Choroid plexus epithelial cell (primary cell): Measurements from ENCODE around the gene AATK.

ENCODE experiments used
- DNase-seq: peaks from one replicate; pipeline ENCODE4 v3.0.0-alpha.2; 2010; ENCODE audit warnings: low read depth
- H3K4me3 ChIP-seq: 2 replicates; pipeline ENCODE4 v1.5.1; 2011; ENCODE audit warnings: low read depth, mild to moderate bottlenecking, control low read depth, low read length, moderate library complexity
- CTCF ChIP-seq: conservative IDR thresholded peaks from 2 replicates; pipeline ENCODE4 v1.5.1; 2011; ENCODE audit warnings: low read depth, mild to moderate bottlenecking, control low read depth, inconsistent platforms, low read length, moderate library complexity

Gene AATK

GRCh38 chr17:81208651-81209050 lies 42.6 kb upstream of the AATK start:
- no peak for TF ChIP-seq CTCF
- DNase-seq = no peak
- no peak overlapping the region for H3K4me3 ChIP-seq

GRCh38 chr17:81207610-81208581 lies 41.9 kb upstream of the AATK start:
- DNase-seq = no peak
- TF ChIP-seq CTCF = no peak
- H3K4me3 ChIP-seq = no peak overlapping the region

GRCh38 chr17:81206657-81207056 lies 40.6 kb upstream of the AATK start:
- TF ChIP-seq CTCF = no peak
- no peak for DNase-seq
- H3K4me3 ChIP-seq = no peak overlapping the region

- no peak overlapping the region for H3K4me3 ChIP-seq
- TF ChIP-seq CTCF = no peak
- DNase-seq = no peak
Measured at GRCh38 chr17:81206166-81206565, 40.1 kb upstream of the AATK start.

- TF ChIP-seq CTCF = no peak
- DNase-seq = no peak
- no peak overlapping the region for H3K4me3 ChIP-seq
Measured at GRCh38 chr17:81204578-81204977, 38.6 kb upstream of the AATK start.

GRCh38 chr17:81203136-81203535 lies 37.1 kb upstream of the AATK start:
- no peak for DNase-seq
- no peak overlapping the region for H3K4me3 ChIP-seq
- no peak for TF ChIP-seq CTCF

- no peak for DNase-seq
- no peak overlapping the region for H3K4me3 ChIP-seq
- TF ChIP-seq CTCF = no peak
Measured at GRCh38 chr17:81202318-81202717, 36.3 kb upstream of the AATK start.
